Upper lobe of left lung (tissue), 4 donors: Measurements from ENCODE around the gene OR51L1.

Experiments
- POLR2A ChIP-seq, 4 donors: fragments of 450-650 bp; IDR thresholded peaks; one replicate each; pipeline ENCODE4 v1.5.1; 2016 to 2017; ENCODE audit warnings: antibody characterized with exemption in 4 of 4, mild to moderate bottlenecking in 2 of 4
- POLR2AphosphoS5 ChIP-seq, 2 donors: sonication (generic); formaldehyde crosslinking; IDR thresholded peaks; one replicate each; pipeline ENCODE4 v1.5.1; 2017; ENCODE audit warnings: antibody characterized with exemption in 2 of 2
- TF ChIP-seq, protein P1 (sequence below), 6 experiments: fragments of 450-650 bp in 4 of 6; fragments of 200-600 bp in 2 of 6; sonication (generic) in 2 of 6; IDR thresholded peaks; one replicate each; pipeline ENCODE4 v1.5.1; 2016 to 2019; ENCODE audit warnings: antibody characterized with exemption in 6 of 6

DNA sequence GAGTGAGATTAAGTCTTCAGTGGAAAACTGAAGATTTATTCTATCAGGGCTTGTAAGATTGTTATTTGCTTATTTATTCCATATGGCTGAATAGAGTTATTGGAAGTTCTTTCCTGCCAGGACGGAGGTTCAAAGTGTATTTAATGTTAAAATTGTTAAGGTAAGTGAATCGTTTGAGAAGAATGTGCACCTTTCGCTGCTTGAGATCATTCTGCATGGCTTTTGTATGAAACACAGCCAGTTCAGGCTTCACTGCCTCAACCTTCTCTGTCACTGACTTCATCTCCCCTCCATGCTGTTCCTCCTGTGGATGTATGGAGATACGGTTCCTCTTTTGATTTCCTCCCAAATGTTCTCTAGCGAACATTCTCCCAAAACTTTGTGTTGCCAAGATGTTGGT lies 19.2 kb upstream of the OR51L1 start:
- TF ChIP-seq, protein P1, sequence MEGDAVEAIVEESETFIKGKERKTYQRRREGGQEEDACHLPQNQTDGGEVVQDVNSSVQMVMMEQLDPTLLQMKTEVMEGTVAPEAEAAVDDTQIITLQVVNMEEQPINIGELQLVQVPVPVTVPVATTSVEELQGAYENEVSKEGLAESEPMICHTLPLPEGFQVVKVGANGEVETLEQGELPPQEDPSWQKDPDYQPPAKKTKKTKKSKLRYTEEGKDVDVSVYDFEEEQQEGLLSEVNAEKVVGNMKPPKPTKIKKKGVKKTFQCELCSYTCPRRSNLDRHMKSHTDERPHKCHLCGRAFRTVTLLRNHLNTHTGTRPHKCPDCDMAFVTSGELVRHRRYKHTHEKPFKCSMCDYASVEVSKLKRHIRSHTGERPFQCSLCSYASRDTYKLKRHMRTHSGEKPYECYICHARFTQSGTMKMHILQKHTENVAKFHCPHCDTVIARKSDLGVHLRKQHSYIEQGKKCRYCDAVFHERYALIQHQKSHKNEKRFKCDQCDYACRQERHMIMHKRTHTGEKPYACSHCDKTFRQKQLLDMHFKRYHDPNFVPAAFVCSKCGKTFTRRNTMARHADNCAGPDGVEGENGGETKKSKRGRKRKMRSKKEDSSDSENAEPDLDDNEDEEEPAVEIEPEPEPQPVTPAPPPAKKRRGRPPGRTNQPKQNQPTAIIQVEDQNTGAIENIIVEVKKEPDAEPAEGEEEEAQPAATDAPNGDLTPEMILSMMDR (IDR thresholded peaks at IDR 0.05) = no peak
- TF ChIP-seq POLR2A (IDR thresholded peaks at IDR 0.05) = no peak
- TF ChIP-seq POLR2AphosphoS5 (IDR thresholded peaks at IDR 0.05) = no peak
